Hepatocyte (in vitro differentiated cells): ENCODE data around the gene SYTL1. TPM values are rescaled to one million over a fixed set of nuclear protein-coding genes. Genes with fewer than 3 reads are reported as not detected.

Experiments used
- DNase-seq: peaks from one replicate; pipeline ENCODE4 v3.0.0-alpha.2; 2016; ENCODE audit warnings: low spot score
- H2AFZ ChIP-seq: fragments of 200-600 bp; sonication (generic); 2 replicates; pipeline ENCODE4 v1.6.0; 2016; ENCODE audit warnings: antibody characterized with exemption, mild to moderate bottlenecking
- H3K27ac ChIP-seq: fragments of 200-600 bp; sonication (generic); 2 replicates; pipeline ENCODE4 v1.5.1; 2016; ENCODE audit warnings: mild to moderate bottlenecking
- H3K27me3 ChIP-seq: fragments of 200-600 bp; sonication (generic); 2 replicates; pipeline ENCODE4 v1.6.1; 2016
- H3K36me3 ChIP-seq: fragments of 200-600 bp; sonication (generic); replicated peaks from 2 replicates; pipeline ENCODE4 v1.5.1; 2016; ENCODE audit warnings: low read depth; ENCODE audit not compliant: insufficient read depth
- H3K4me1 ChIP-seq: fragments of 200-600 bp; sonication (generic); 2 replicates; pipeline ENCODE4 v1.5.1; 2016; ENCODE audit warnings: mild to moderate bottlenecking, moderate library complexity; ENCODE audit not compliant: insufficient read depth
- H3K4me2 ChIP-seq: fragments of 200-600 bp; sonication (generic); 2 replicates; pipeline ENCODE4 v1.6.0; 2016
- H3K4me3 ChIP-seq: fragments of 200-600 bp; sonication (generic); 2 replicates; pipeline ENCODE4 v1.5.1; 2016; ENCODE audit warnings: mild to moderate bottlenecking
- H3K79me2 ChIP-seq: fragments of 200-600 bp; sonication (generic); 2 replicates; pipeline ENCODE4 v1.6.0; 2017; ENCODE audit warnings: mild to moderate bottlenecking
- H3K9me2 ChIP-seq: fragments of 200-600 bp; sonication (generic); replicated peaks from 2 replicates; pipeline ENCODE4 v1.6.0; 2017; ENCODE audit warnings: mild to moderate bottlenecking; ENCODE audit not compliant: insufficient read depth
- H3K9me3 ChIP-seq: fragments of 200-600 bp; sonication (generic); 2 replicates; pipeline ENCODE4 v1.5.1; 2016; ENCODE audit warnings: low read depth, mild to moderate bottlenecking
- H4K20me1 ChIP-seq: fragments of 200-600 bp; sonication (generic); 2 replicates; pipeline ENCODE4 v1.6.0; 2016; ENCODE audit warnings: mild to moderate bottlenecking; ENCODE audit not compliant: insufficient read depth, poor library complexity, severe bottlenecking
- EZH2 ChIP-seq: fragments of 200-600 bp; sonication (generic); IDR thresholded peaks from 2 replicates; pipeline ENCODE4 v1.6.1; 2016; ENCODE audit warnings: antibody characterized with exemption, mild to moderate bottlenecking, borderline replicate concordance
- EZH2phosphoT487 ChIP-seq: fragments of 200-600 bp; sonication (generic); IDR thresholded peaks from one replicate; pipeline ENCODE4 v1.6.1; 2018; ENCODE audit warnings: antibody characterized with exemption, mild to moderate bottlenecking, low read depth, moderate library complexity; ENCODE audit not compliant: unreplicated experiment, severe bottlenecking
- WGBS: methylation state at CpG from one replicate; pipeline ENCODE4 v1.1.6; 2016; ENCODE audit warnings: low lambda C conversion rate; ENCODE audit errors: missing lambda C conversion rate; 5-methylcytosine and 5-hydroxymethylcytosine counted together
- polyA plus RNA-seq: library from polyadenylated mRNA; unstranded; fragments of >200 nt; fragmentation: Nextera tagmentation; extraction: Ambion mirVana; gene quantifications from 2 replicates; pipeline ENCODE4 v1.2.1, GENCODE V29; 2016
- total RNA-seq: library from RNA; depleted of rRNA; stranded (reverse); fragments of >200 nt; gene quantifications from 2 replicates; pipeline ENCODE4 v1.2.3, GENCODE V29; 2014
- TF ChIP-seq, protein P1 (sequence below): fragments of 200-600 bp; sonication (generic); IDR thresholded peaks from 2 replicates; pipeline ENCODE4 v1.5.1; 2016; ENCODE audit warnings: antibody characterized with exemption, mild to moderate bottlenecking; ENCODE audit not compliant: poor library complexity

Gene SYTL1
- total and polyA plus RNA-seq, 2 experiments from 2014 or later = 12.1 to 21.7 TPM

DNA sequence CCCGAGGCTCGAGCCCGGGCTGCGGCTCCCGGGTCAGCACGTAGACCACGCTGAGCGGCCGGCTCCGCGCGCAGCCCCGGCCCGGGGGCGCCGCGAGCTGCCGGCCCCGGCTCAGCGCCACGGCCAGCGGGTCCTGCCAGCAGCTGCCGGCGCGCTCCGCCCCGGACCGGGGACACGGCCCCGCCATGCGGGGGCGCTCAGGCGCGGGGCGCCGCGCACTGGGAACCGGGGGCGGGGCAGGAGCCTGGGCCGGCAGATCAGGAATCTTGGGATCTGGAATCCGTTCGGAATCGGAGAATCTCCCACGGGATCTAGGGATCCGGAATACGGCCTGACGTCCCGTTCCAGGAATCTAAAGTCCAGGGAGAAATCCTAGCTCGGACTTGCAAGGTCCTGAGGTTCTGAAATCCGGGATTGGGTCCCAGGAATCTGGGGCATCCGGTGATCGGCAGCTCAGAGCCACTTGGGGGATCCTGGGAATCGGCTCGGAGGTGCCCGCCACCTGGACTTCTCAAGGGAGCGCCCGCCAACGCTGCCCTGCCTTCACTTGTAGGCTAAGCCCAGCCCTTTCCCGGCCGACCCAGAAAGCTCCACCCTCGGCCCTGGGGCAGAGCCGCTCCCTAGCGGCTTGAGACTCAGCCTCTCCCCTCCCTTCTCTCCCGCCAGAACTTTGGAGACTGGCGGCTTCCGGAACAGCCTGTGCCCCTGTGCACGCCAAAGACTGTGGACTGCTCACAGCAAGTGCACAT lies 24.8 kb downstream of the SYTL1 start, which contains the start of gene MAP3K6:
Gene MAP3K6, minus strand, starts transcription at position 551 of the 749 bp plus-strand sequence. Its CDS starts 364 bp downstream, at position 187.
- Histone ChIP-seq H3K27ac (peak within 1 kb of the TSS; percentile 90), H3K36me3 (no peaks in the 10 kb centered on the region), H3K4me3 (peak within 1 kb of the TSS; percentile 60), H3K79me2 (no peaks in the 10 kb centered on the region), H2AFZ (peak within 1 kb of the TSS; percentile 98), H4K20me1 (no peaks in the 10 kb centered on the region), H3K4me2 (peak within 1 kb of the TSS; percentile 98), H3K27me3 (no peaks in the 10 kb centered on the region), H3K9me3 (no peaks in the 10 kb centered on the region), H3K4me1 (peaks cover 7% of the 10 kb centered on the region), H3K9me2 (no peaks in the 10 kb centered on the region)
- TF ChIP-seq EZH2phosphoT487 = no peak
- TF ChIP-seq, protein P1, sequence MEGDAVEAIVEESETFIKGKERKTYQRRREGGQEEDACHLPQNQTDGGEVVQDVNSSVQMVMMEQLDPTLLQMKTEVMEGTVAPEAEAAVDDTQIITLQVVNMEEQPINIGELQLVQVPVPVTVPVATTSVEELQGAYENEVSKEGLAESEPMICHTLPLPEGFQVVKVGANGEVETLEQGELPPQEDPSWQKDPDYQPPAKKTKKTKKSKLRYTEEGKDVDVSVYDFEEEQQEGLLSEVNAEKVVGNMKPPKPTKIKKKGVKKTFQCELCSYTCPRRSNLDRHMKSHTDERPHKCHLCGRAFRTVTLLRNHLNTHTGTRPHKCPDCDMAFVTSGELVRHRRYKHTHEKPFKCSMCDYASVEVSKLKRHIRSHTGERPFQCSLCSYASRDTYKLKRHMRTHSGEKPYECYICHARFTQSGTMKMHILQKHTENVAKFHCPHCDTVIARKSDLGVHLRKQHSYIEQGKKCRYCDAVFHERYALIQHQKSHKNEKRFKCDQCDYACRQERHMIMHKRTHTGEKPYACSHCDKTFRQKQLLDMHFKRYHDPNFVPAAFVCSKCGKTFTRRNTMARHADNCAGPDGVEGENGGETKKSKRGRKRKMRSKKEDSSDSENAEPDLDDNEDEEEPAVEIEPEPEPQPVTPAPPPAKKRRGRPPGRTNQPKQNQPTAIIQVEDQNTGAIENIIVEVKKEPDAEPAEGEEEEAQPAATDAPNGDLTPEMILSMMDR = peak; percentile 47
- peak; percentile 92 for DNase-seq
- WGBS = 1% methylated on average over 55 of the region's 67 CpGs

DNA sequence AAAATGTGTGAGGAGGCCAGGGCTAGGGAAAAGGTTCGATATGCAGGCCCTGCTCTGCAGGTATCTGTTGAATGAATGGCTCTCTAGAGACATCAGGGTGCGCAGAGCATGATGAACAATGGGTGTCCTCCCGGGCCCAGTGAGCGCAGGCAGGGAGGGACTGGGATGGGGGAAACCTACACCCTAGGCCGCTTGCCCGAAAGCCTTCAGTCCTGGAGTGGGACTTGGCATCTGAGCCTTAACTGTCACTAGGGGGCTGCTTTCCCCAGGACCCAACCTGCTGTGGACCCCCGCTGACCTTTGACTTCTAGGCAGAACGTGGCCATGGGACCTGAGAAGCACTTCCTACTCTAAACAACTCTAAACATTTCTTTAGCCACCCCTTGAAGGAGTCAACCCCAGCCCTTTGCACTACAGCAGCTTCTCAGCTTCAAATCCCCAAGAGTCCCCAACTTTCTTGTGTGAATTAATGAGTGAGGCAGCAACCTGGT lies 25.4 kb downstream of the SYTL1 start:
- H3K9me2 ChIP-seq = no peaks in the 10 kb centered on the region
- no peaks in the 10 kb centered on the region for H3K79me2 ChIP-seq
- DNase-seq = no peak
- 36% methylated on average over 8 of the region's 8 CpGs for WGBS
- no peaks in the 10 kb centered on the region for H4K20me1 ChIP-seq
- H3K4me2 ChIP-seq = peak overlapping the region; percentile 98
- peak overlapping the region; percentile 90 for H3K27ac ChIP-seq
- peak overlapping the region; percentile 98 for H2AFZ ChIP-seq
- H3K27me3 ChIP-seq = no peaks in the 10 kb centered on the region
- peak overlapping the region; percentile 60 for H3K4me3 ChIP-seq
- TF ChIP-seq EZH2phosphoT487 (no peak), EZH2 (no peak)
- TF ChIP-seq, protein P1 = no peak
- peaks cover 7% of the 10 kb centered on the region for H3K4me1 ChIP-seq
- no peaks in the 10 kb centered on the region for H3K36me3 ChIP-seq
- H3K9me3 ChIP-seq = no peaks in the 10 kb centered on the region

DNA sequence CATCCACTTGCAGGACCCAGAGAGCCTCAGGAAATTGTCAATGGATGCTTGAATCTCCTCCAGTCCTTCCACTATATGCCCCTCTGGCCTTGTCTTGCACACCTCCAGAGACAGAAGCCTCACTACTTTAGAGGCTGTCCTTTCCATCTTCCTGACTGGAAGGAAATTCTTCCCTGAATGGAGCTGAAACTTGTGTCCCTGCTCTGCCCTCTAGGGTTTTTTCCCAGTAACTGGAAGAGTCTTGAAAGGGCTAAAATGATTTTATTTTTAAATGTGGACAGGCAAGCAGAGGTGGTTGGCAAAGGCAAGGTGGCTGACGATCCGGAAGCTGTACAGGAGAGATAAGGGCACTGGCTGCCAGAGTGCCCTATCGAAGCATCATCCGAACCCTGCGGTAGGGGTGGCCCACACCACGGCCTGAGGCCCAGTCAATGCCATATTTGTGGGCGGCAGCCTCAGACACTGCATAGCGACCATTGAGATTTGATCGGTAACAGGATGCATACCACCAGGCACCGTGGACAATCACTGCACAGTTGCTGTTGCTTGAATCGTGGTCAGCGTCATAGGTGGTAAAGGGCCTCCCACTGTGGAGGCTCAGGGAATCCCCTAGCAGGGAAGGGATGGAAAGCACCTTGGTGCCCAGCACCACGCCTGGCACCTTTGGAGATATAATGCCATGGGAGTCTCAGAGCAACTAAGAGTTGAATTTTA lies 27.2 kb downstream of the SYTL1 start:
- Histone ChIP-seq H3K79me2 (no peaks in the 10 kb centered on the region), H3K4me1 (peaks cover 7% of the 10 kb centered on the region), H3K9me2 (no peaks in the 10 kb centered on the region), H2AFZ (no peak overlapping the region), H3K36me3 (no peaks in the 10 kb centered on the region), H3K27me3 (no peaks in the 10 kb centered on the region), H4K20me1 (no peaks in the 10 kb centered on the region), H3K4me3 (no peak overlapping the region), H3K9me3 (no peaks in the 10 kb centered on the region), H3K27ac (no peak overlapping the region), H3K4me2 (no peak overlapping the region)
- DNase-seq = no peak
- 86% methylated on average over 13 of the region's 13 CpGs for WGBS
- TF ChIP-seq, protein P1 = peak; percentile 25
- no peak for TF ChIP-seq EZH2
